GM19035 (cell line): ENCODE data around the gene DUSP19.
A peak's percentile ranks its signal among the peaks of the same experiment; 100 is the strongest.

Experiments
- ATAC-seq: cut with Tn5 transposase; IDR thresholded peaks from one replicate; pipeline ENCODE4 v1.9.1; 2021; ENCODE audit not compliant: unreplicated experiment

The DUSP19 gene

GRCh38 chr2:183124222-183124956 lies 45.8 kb downstream of the DUSP19 start, which contains the start of gene NUP35:
Gene NUP35 (plus strand): TSS chr2:183124443. CDS start chr2:183124458, 15 bp downstream.
- peak; percentile 93 for ATAC-seq

- ATAC-seq, result no peak
These were observed 46.4 kb downstream of the DUSP19 start for GRCh38 chr2:183124957-183125255.

- no peak for ATAC-seq
These were observed 47.3 kb downstream of the DUSP19 start for GRCh38 chr2:183125659-183126341.

GRCh38 chr2:183126635-183127034 lies 48.1 kb downstream of the DUSP19 start:
- no peak for ATAC-seq

- ATAC-seq, result no peak
These were observed 55.5 kb downstream of the DUSP19 start for GRCh38 chr2:183134016-183134415.

GRCh38 chr2:183148955-183149354 lies 70.4 kb downstream of the DUSP19 start:
- no peak for ATAC-seq

GRCh38 chr2:183149489-183149888 lies 70.9 kb downstream of the DUSP19 start:
- no peak for ATAC-seq
